Liver (tissue), 9 donors: ENCODE measurements around the gene SLC2A4RG. TPM values are rescaled to one million over a fixed set of nuclear protein-coding genes. Genes with fewer than 3 reads are reported as not detected.

Source experiments
- DNase-seq: peaks from one replicate; pipeline ENCODE4 v3.0.0-alpha.2; 2017; ENCODE audit warnings: low spot score
- H3K27ac ChIP-seq, 2 donors: one replicate each; pipeline ENCODE4 v1.7.0; 2013; ENCODE audit warnings: inconsistent platforms in 2 of 2, low read length in 2 of 2, control low read depth in 1 of 2, low read depth in 1 of 2, mild to moderate bottlenecking in 1 of 2
- H3K27me3 ChIP-seq, 4 donors: one replicate each; pipeline versions ENCODE4 v1.6.1 to v1.7.0; 2013; ENCODE audit warnings: low read length in 3 of 4, inconsistent platforms in 1 of 4, mild to moderate bottlenecking in 1 of 4, moderate library complexity in 1 of 4; ENCODE audit not compliant: control insufficient read depth in 4 of 4, insufficient read depth in 4 of 4
- H3K36me3 ChIP-seq, 4 donors: one replicate each; pipeline versions ENCODE4 v1.6.1 to v1.7.0; 2013; ENCODE audit warnings: low read length in 3 of 4, mild to moderate bottlenecking in 3 of 4, low read depth in 1 of 4, moderate library complexity in 1 of 4; ENCODE audit not compliant: control insufficient read depth in 4 of 4, insufficient read depth in 3 of 4
- H3K4me1 ChIP-seq, 4 donors: one replicate each; pipeline versions ENCODE4 v1.6.1 to v1.7.0; 2013; ENCODE audit warnings: low read length in 3 of 4, mild to moderate bottlenecking in 3 of 4, moderate library complexity in 1 of 4; ENCODE audit not compliant: control insufficient read depth in 4 of 4, insufficient read depth in 4 of 4
- H3K4me3 ChIP-seq, 3 donors: one replicate each; pipeline versions ENCODE4 v1.6.1 to v1.7.0; 2013; ENCODE audit warnings: low read length in 3 of 3, control low read depth in 1 of 3, low read depth in 1 of 3, mild to moderate bottlenecking in 1 of 3
- H3K9ac ChIP-seq, 2 donors: one replicate each; pipeline ENCODE4 v1.7.0; 2013; ENCODE audit warnings: low read length in 2 of 2, mild to moderate bottlenecking in 2 of 2, moderate library complexity in 2 of 2, control low read depth in 1 of 2, low read depth in 1 of 2
- H3K9me3 ChIP-seq, 4 donors: one replicate each; pipeline versions ENCODE4 v1.6.1 to v1.7.0; 2013; ENCODE audit warnings: low read length in 3 of 4; ENCODE audit not compliant: control insufficient read depth in 4 of 4
- ATF3 ChIP-seq: IDR thresholded peaks from 2 replicates; pipeline ENCODE4 v1.6.1; 2016; ENCODE audit warnings: antibody characterized with exemption
- HNF4A ChIP-seq, 2 donors: conservative IDR thresholded peaks; 2 replicates each; pipeline ENCODE4 v1.6.1; 2016; ENCODE audit warnings: antibody characterized with exemption in 2 of 2, mild to moderate bottlenecking in 2 of 2
- MAX ChIP-seq: IDR thresholded peaks from 2 replicates; pipeline ENCODE4 v1.6.1; 2016; ENCODE audit warnings: antibody characterized with exemption
- RAD21 ChIP-seq, 2 donors: IDR thresholded peaks; 2 replicates each; pipeline ENCODE4 v1.6.1; 2016; ENCODE audit warnings: antibody characterized with exemption in 2 of 2, mild to moderate bottlenecking in 2 of 2
- REST ChIP-seq: IDR thresholded peaks from 2 replicates; pipeline ENCODE4 v1.6.1; 2016; ENCODE audit warnings: antibody characterized with exemption, mild to moderate bottlenecking
- RXRA ChIP-seq, 2 donors: IDR thresholded peaks; 2 replicates each; pipeline ENCODE4 v1.6.1; 2017 to 2018; ENCODE audit warnings: antibody characterized with exemption in 2 of 2, mild to moderate bottlenecking in 1 of 2
- SP1 ChIP-seq: IDR thresholded peaks from 2 replicates; pipeline ENCODE4 v1.6.1; 2018; ENCODE audit warnings: antibody characterized with exemption, mild to moderate bottlenecking
- TAF1 ChIP-seq: conservative IDR thresholded peaks from 2 replicates; pipeline ENCODE4 v1.6.1; 2016; ENCODE audit warnings: antibody characterized with exemption, mild to moderate bottlenecking
- YY1 ChIP-seq: IDR thresholded peaks from 2 replicates; pipeline ENCODE4 v1.6.1; 2016; ENCODE audit warnings: antibody characterized with exemption, mild to moderate bottlenecking
- WGBS: extraction: QIAGEN DNeasy Blood & Tissue Kit; methylation state at CpG from one replicate; pipeline ENCODE4 v1.1.7; 2013; 5-methylcytosine and 5-hydroxymethylcytosine counted together
- polyA plus RNA-seq, 2 donors: library from polyadenylated mRNA; stranded (reverse) in 1 of 2; unstranded in 1 of 2; fragments of 200-250 nt in 1 of 2; fragments of >200 nt in 1 of 2; fragmentation: Nextera tagmentation in 1 of 2; extraction: Ambion mirVana in 1 of 2; gene quantifications; one replicate each; pipeline versions ENCODE4 v1.2.1 to v1.2.3, GENCODE V29; 2013 to 2015
- total RNA-seq, 2 donors: library from RNA; depleted of rRNA; stranded (reverse); fragments of >200 nt; gene quantifications; one replicate each; pipeline ENCODE4 v1.2.3, GENCODE V29; 2014
- donor health status: healthy.
- donor health status: healthy.
- donor health status: healthy.
- donor health status: healthy.
- donor health status: healthy.

Gene SLC2A4RG
- total and polyA plus RNA-seq, 4 donors, result 22.2 to 39.7 (median 29.4) TPM

- no peak for TF ChIP-seq REST
- TF ChIP-seq ATF3, result no peak
Measured at GRCh38 chr20:63750807-63751470, 11.4 kb downstream of the SLC2A4RG start (continued).

GRCh38 chr20:63751471-63752271 is 12.1 kb downstream of the SLC2A4RG start:
- Histone ChIP-seq H3K27ac (peak overlapping the region in 1 of 2 donors; percentile 20), H3K27me3 (no peaks in the 10 kb centered on the region), H3K4me1 (no peaks in the 10 kb centered on the region), H3K4me3 (no peak overlapping the region), H3K36me3 (no peaks in the 10 kb centered on the region), H3K9ac (no peak overlapping the region), H3K9me3 (no peaks in the 10 kb centered on the region)
- no peak for TF ChIP-seq YY1
- TF ChIP-seq TAF1, result no peak
- no peak for TF ChIP-seq RAD21 (IDR thresholded peaks at IDR 0.05)
- no peak for TF ChIP-seq RXRA (IDR thresholded peaks at IDR 0.05)
- no peak for TF ChIP-seq ATF3
- TF ChIP-seq REST, result no peak
- TF ChIP-seq MAX, result no peak
- no peak for TF ChIP-seq SP1
- no peak for TF ChIP-seq HNF4A (conservative IDR thresholded peaks at IDR 0.05)
- DNase-seq, result no peak
- 67% methylated on average over 45 of the region's 45 CpGs for WGBS
